Mucosa of descending colon (tissue), 3 donors: Measurements from ENCODE around the gene COX4I1. TPM values are rescaled to one million over a fixed set of nuclear protein-coding genes. Genes with fewer than 3 reads are reported as not detected.

Experiments
- ATAC-seq: fragments of 200-7000 bp; cut with Tn5 transposase; one replicate; pipeline ENCODE4 v1.9.1; 2020; ENCODE audit warnings: mild to moderate bottlenecking, moderate library complexity
- DNase-seq, 3 donors: peaks; one replicate each; pipeline ENCODE4 v3.0.0-alpha.2; 2020
- H3K36me3 ChIP-seq: fragments of 200-600 bp; one replicate; pipeline ENCODE4 v1.8.0; 2021; ENCODE audit warnings: low read depth, mild to moderate bottlenecking
- H3K4me1 ChIP-seq: fragments of 200-600 bp; one replicate; pipeline ENCODE4 v1.8.0; 2021; ENCODE audit warnings: low read depth, mild to moderate bottlenecking
- H3K4me3 ChIP-seq: fragments of 200-600 bp; one replicate; pipeline ENCODE4 v1.8.0; 2021; ENCODE audit warnings: mild to moderate bottlenecking
- H3K9me3 ChIP-seq: fragments of 200-600 bp; one replicate; pipeline ENCODE4 v1.8.0; 2021; ENCODE audit warnings: mild to moderate bottlenecking
- CTCF ChIP-seq: fragments of 200-600 bp; IDR thresholded peaks from one replicate; pipeline ENCODE4 v1.8.0; 2022; ENCODE audit warnings: antibody characterized with exemption, mild to moderate bottlenecking
- intact Hi-C, 2 donors: fragments of 100-400 bp; cut with DNase I in 1 of 2; cut with micrococcal nuclease in 1 of 2; formaldehyde crosslinking; loops; one replicate each; pipeline versions ENCODE4 v1.11.0 to v1.11.1; 2022; cut with DNase I, micrococcal nuclease
- total RNA-seq, 3 donors: library from RNA; stranded (reverse); fragmentation: NEBNext Ultra II Directional in 2 of 3; extraction: Animal tissue kit (Norgen Biotek cat#: 25700) in 2 of 3; gene quantifications; one replicate each; pipeline versions ENCODE4 v1.2.1 to v1.2.4, GENCODE V29; 2021 to 2023
- donor health status: DM: no; HTN: no; CAD: no; lungs with moderate emphysema.
- donor health status: DM: no; HTN: no; CAD: no.
- donor health status: DM: no; HTN: yes; CAD: no.

COX4I1 gene
- total RNA-seq, 3 donors from 2014 or later: 793 to 1,140 (median 1,020) TPM

- no peak overlapping the region for H3K4me3 ChIP-seq
- peaks cover 16% of the 10 kb centered on the region for H3K4me1 ChIP-seq
- no peak for DNase-seq
- no peak for TF ChIP-seq CTCF
- no peaks in the 10 kb centered on the region for H3K36me3 ChIP-seq
- intact Hi-C loops: no loop called here
- peak; percentile 32 for ATAC-seq
- no peaks in the 10 kb centered on the region for H3K9me3 ChIP-seq
These were observed 43.3 kb upstream of the COX4I1 start for GRCh38 chr16:85755929-85756768.

DNA sequence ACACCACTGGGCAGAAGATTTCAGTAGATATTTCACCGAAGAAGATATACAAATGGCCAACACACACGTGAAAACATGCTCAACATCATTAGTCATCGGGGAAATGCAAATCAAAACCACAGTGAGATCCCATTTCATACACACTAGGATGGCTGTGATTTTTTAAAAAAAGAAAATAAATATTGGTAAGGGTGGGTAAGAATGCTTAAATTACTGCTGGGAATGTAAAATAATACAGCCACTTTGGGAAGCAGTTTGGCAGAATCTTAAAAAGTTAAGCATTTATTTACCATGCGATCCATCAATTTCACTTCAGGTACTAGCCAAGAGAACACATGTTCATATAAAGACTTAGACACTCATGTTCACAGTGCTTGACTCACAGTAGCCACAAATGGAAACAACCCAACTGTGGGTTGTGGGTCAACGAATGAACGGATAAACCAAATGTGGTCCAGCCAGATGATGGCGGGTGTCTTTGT is 42.1 kb upstream of the COX4I1 start:
- intact Hi-C loops: no loop called here

DNA sequence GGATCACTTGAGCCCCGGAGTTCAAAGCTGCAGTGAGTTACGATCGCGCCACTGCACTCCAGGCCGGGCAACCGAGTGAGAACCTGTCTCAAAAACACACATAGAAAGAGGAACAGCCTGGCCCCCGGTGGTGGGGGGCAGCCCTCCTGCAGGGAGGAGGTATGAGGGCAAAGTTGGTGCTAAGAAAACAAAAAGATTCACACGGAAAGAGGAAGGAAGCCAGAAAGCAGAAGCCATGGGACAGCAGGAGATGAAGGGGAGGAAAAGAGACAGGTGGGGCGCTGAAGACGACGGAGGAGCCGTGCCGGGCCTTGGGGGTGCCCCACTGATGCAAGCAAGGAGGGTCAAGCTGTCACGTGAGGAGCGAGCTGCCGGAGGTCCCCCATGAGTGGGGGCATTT is 40.4 kb upstream of the COX4I1 start:
- DNase-seq: no peak
- peak; percentile 20 for ATAC-seq
- TF ChIP-seq CTCF: no peak
- Histone ChIP-seq H3K4me1 (no peaks in the 10 kb centered on the region), H3K4me3 (no peak overlapping the region), H3K36me3 (no peaks in the 10 kb centered on the region), H3K9me3 (no peaks in the 10 kb centered on the region)
- intact Hi-C loops: no loop called here

More for the DNA sequence above, 42.1 kb upstream of the COX4I1 start:
- no peak for TF ChIP-seq CTCF
- Histone ChIP-seq H3K9me3 (no peaks in the 10 kb centered on the region), H3K36me3 (no peaks in the 10 kb centered on the region), H3K4me3 (no peak overlapping the region), H3K4me1 (peaks cover 6% of the 10 kb centered on the region)
- DNase-seq (no peak), ATAC-seq (no peak)

DNA sequence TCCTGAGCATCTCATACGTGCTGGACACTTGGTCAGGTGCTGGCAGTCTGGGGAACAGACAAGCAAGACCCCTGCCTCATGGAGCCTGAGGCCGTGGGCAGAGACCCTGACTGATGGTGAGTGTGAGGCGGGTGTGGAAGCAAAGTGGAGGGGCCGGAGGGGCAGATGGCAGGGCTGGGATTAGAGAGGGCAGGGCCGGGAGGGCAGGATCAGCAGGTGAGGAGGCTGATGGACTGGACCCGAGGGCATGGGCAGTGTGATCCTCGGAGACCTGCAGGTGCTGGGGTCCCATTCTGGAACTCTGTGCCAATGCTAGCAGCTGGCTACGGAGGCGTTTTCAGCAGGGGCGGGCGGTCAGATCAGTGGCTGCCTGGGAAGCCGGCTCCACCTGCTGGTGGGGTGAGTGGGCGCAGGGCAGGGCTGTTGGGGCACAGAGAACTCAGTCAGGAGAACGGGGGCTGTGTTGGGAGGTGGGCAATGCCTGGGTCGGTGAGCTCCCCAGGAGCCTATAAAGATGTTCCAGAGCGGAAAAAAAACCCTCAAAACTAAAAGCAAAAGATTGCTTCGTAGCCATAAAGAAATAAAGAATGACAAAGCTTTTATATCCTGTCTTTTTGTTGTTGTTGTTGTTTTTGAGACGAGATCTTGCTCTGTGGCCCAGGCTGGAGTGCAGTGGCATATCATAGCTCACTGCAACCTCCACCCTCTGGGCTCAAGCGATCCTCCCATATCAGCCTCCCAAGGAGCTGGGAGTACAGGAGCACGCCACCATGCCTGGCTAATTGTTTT is 39.7 kb upstream of the COX4I1 start:
- no peak overlapping the region for H3K4me3 ChIP-seq
- peak; percentile 63 for ATAC-seq
- intact Hi-C loops: no loop called here
- TF ChIP-seq CTCF: no peak
- DNase-seq: peak; percentile 60 to 76 (median 64)
- H3K9me3 ChIP-seq: no peaks in the 10 kb centered on the region
- no peaks in the 10 kb centered on the region for H3K4me1 ChIP-seq
- no peaks in the 10 kb centered on the region for H3K36me3 ChIP-seq

- Histone ChIP-seq H3K9me3 (no peaks in the 10 kb centered on the region), H3K36me3 (no peaks in the 10 kb centered on the region), H3K4me3 (no peak overlapping the region), H3K4me1 (no peaks in the 10 kb centered on the region)
- TF ChIP-seq CTCF: no peak
- intact Hi-C loops: no loop called here
- DNase-seq (no peak), ATAC-seq (no peak)
These were observed 37.6 kb upstream of the COX4I1 start for GRCh38 chr16:85761861-85762260.
